GM18519 (cell line): ENCODE measurements around the gene GPR83.
"Not testable (repeated sequence)": the region's sequence is repeated elsewhere in the genome, so short reads cannot be mapped to it uniquely, and the experiment has no call there.

Experiments
- ATAC-seq: cut with Tn5 transposase; IDR thresholded peaks from one replicate; pipeline ENCODE4 v1.9.1; 2021; ENCODE audit warnings: mild to moderate bottlenecking, moderate library complexity; ENCODE audit not compliant: unreplicated experiment, low FRiP score

Gene GPR83

GRCh38 chr11:94379613-94380012, 21.6 kb downstream of the GPR83 start:
- ATAC-seq, result no peak

DNA sequence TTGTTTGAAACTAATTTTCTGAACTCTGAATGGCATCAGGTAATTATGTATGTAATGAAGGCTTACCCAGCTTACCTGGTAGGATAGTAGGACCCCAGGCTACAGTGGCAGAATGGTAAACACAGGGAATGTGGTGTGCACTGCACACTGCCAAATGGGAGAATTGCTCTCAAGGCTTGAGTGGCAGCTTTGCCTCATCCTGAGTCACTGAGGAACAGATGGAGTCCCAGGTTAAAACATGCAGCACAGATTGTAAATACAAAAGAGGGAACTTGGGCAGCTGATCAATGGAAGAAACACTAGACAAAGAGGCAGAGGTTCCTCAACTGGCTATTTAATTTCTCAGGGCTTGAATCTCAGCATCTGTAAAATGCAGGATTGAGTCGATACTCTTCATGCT, 24.4 kb downstream of the GPR83 start:
- no peak for ATAC-seq

- ATAC-seq, result not testable (repeated sequence)
Observed at GRCh38 chr11:94370576-94370975, 30.6 kb downstream of the GPR83 start.

- ATAC-seq, result not testable (repeated sequence)
Observed at GRCh38 chr11:94350850-94351563, 50.2 kb downstream of the GPR83 start.

- ATAC-seq, result not testable (repeated sequence)
Observed at GRCh38 chr11:94346311-94346710, 54.9 kb downstream of the GPR83 start.

GRCh38 chr11:94343495-94343894, 57.7 kb downstream of the GPR83 start:
- no peak for ATAC-seq

DNA sequence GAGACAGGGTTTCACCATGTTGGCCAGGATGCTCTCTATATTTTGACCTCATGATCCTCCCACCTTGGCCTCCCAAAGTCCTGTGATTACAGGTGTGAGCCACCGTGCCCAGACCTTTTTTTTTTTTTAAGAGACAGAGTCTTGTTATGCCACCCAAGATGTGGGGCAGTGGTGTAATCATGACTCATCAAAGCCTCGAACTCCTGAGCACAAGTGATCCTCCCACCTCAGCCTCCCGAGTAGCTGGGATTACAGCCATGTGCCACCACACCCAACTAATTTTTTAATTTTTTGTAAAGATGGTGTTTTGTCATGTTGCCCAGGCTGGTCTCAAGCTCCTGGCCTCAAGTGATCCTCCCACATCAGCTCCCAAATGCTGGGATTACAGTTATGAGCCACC, 59.0 kb downstream of the GPR83 start:
- no peak for ATAC-seq

DNA sequence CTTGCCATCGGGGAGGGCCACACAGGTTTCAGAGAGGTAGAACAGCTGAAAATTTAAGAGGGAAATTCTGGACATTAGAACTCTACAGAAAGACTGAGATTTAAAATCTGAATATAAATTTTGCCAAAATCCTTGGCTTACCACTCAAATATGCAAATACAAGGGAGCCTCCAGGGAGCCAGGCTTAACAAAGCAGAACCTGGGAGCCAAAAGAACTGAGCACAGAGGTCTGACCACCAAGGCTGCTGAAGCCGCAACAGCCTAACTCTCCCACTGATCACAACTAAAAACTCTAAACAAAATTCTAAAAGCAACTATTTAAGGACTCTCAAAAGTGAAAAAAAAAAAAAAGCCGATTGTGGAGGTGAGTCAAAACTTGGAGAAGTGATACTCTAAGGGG, 62.6 kb downstream of the GPR83 start:
- ATAC-seq, result no peak

DNA sequence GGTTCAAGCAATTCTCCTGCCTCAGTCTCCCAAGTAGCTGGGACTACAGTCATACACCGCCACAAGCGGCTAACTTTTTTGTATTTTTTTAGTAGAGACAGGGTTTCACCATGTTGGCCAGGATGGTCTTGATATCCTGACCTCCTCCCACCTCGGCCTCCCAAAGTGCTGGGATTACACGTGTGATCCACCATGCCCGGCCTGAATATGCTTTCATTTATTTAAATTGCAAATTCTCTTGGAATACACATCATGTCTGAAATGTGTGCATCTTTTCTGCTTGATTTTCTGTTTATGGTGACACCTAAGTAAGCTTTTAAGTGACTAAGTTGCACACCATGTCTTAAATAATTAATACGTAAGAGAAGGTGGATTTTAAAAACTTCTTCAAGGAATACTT, 65.2 kb downstream of the GPR83 start:
- ATAC-seq, result no peak

GRCh38 chr11:94332814-94333213, 68.4 kb downstream of the GPR83 start:
- no peak for ATAC-seq

GRCh38 chr11:94330789-94331188, 70.4 kb downstream of the GPR83 start:
- no peak for ATAC-seq

DNA sequence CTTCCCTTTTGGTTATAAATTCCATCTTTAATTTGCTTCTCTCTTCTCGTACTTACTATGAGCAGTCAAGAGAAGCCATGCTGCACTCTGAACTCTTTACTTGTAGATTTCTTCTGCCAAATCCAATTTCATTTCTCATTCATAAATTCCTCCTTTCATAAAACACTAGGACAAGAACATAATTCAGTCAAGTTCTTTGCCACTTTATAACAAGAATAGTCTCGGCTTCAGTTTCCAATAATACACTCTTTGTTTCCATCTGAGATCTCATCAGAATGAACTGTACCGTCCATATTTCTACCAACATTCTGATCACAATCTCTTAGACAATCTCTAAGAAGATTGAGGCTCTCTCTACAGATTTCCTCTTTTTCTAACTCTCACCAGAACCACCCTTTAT, 71.7 kb downstream of the GPR83 start:
- ATAC-seq, result no peak

GRCh38 chr11:94328587-94329080, 72.6 kb downstream of the GPR83 start:
- ATAC-seq, result no peak
